ENCODE data around the gene CCDC69.

- no peak for TF ChIP-seq CTCF (IDR thresholded peaks at IDR 0.05)
- no peak for TF ChIP-seq MAX (IDR thresholded peaks at IDR 0.05)
- no peak for TF ChIP-seq MAZ (IDR thresholded peaks at IDR 0.05; ENCODE audit: borderline replicate concordance, low read depth, low read length)
- TF ChIP-seq POLR2A (IDR thresholded peaks at IDR 0.05; ENCODE audit: low read length): no peak
- no peak for TF ChIP-seq ZFP36 (IDR thresholded peaks at IDR 0.05; ENCODE audit: borderline replicate concordance, partially characterized antibody)
- TF ChIP-seq CEBPB (IDR thresholded peaks at IDR 0.05): no peak
- TF ChIP-seq SMC3 (IDR thresholded peaks at IDR 0.05): no peak
- no peak for TF ChIP-seq BHLHE40 (IDR thresholded peaks at IDR 0.05; ENCODE audit: low read depth, low read length)
Measured at GRCh38 chr5:151148583-151148982, 75.3 kb downstream of the CCDC69 start.
